ENCODE results near the gene MIPEP. TPM values are rescaled to one million over a fixed set of nuclear protein-coding genes. Genes with fewer than 3 reads are reported as not detected.
A peak's percentile ranks its signal among the peaks of the same experiment; 100 is the strongest.

MIPEP gene
- total and polyA plus RNA-seq, 2 experiments from 2014 or later: 12.6 to 19.6 TPM

DNA sequence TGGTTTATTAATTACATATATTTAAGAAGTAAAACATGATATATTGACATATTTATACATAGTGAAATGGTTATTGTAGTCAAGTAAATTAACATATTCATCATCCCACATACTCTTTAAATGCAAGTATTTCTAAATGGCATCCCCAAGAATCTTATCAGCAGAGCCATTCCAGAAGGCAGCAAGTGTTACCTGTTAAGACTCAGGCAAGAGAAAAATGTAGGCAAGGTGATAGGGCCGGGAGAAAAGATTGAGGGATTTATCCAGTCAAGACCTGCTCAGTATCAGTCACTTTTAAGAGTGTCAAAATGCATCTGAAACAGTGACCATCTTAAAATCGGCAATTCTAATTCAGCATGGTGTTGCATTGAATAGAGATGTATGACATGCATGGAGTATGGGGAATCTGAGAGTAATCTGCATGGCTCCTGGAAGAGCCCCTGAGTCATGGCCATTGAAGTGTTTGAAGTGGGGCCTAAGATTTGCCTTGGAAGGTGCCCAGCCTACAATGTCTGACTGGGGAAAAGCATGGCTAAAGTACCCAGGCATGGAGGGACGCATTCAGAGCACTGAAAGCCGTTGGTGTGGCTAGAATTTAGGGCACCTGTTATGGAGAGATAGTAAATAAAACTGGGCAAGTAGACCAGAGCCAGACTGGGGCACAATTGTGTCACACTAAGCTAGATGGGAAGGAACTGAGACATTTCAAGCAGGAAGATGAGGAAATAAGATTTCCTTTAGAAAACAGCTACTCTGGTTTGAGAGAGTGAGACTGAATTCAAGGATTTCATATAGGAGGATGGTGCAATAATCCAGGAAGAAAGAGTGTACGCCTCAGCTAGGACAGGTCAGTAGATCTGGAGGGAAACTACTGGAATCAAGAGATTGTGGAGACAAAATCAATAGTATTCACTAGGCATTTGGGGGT, 33.1 kb upstream of the MIPEP start:
- 92 to 95% methylated on average over 5 of the region's 5 CpGs for WGBS, 2 experiments (ENCODE audit: low coverage in 1 of 2, low lambda C conversion rate in 2 of 2, missing lambda C conversion rate in 2 of 2)
- no peak overlapping the region for H3K27ac ChIP-seq
- H4K20me1 ChIP-seq (ENCODE audit: insufficient read depth): no peaks in the 10 kb centered on the region
- H3K4me3 ChIP-seq: no peak overlapping the region
- TF ChIP-seq EZH2phosphoT487 (IDR thresholded peaks at IDR 0.05; ENCODE audit: insufficient read depth, low read depth) (no peak), EZH2 (IDR thresholded peaks at IDR 0.05; ENCODE audit: insufficient read depth, poor library complexity, severe bottlenecking) (no peak)
- H3K9me2 ChIP-seq (ENCODE audit: insufficient read depth): no peaks in the 10 kb centered on the region
- H3F3A ChIP-seq (ENCODE audit: insufficient read depth): no peaks in the 10 kb centered on the region; the same call in 1 of the 2 replicates
- no peak overlapping the region for H3K9ac ChIP-seq
- no peaks in the 10 kb centered on the region for H3K9me3 ChIP-seq (ENCODE audit: low read depth)
- H2AFZ ChIP-seq: no peak overlapping the region
- peaks cover 8% of the 10 kb centered on the region; the same call in 1 of the 2 replicates for H3K4me1 ChIP-seq (ENCODE audit: insufficient read depth)
- H3K27me3 ChIP-seq (replicated peaks; ENCODE audit: insufficient read depth): no peaks in the 10 kb centered on the region
- H3K4me2 ChIP-seq (ENCODE audit: unreplicated experiment): no peak overlapping the region
- no peaks in the 10 kb centered on the region for H3K79me2 ChIP-seq (ENCODE audit: insufficient read depth)
- no peaks in the 10 kb centered on the region for H3K36me3 ChIP-seq (ENCODE audit: low read depth)
- DNase-seq: peak; percentile 21
- in situ Hi-C loops (cut with MboI): no loop called here

DNA sequence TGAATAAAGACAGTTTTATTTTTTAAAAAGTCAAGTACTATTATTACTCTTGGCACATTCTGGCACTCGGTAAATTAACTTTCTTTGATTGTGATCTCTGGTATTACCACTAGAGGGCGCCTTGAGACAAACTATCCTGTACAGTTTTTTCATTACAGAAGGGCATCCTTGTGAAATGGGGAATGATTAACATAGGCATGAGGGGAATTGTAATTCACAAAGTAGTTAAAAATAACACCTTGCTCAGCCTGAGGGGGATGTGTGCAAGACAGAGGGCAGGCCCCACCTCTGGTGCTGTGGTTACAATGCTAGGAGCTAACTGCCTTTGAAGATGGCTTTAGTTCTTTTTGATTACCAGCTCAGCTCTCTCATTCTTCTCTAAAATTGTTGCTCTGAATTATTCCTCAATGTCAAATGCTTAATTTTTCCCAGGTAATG, 32.3 kb upstream of the MIPEP start:
- no peaks in the 10 kb centered on the region for H3K79me2 ChIP-seq (ENCODE audit: insufficient read depth)
- peaks cover 8% of the 10 kb centered on the region; the same call in 1 of the 2 replicates for H3K4me1 ChIP-seq (ENCODE audit: insufficient read depth)
- H3K9me3 ChIP-seq (ENCODE audit: low read depth): no peaks in the 10 kb centered on the region
- H3K36me3 ChIP-seq (ENCODE audit: low read depth): no peaks in the 10 kb centered on the region
- no peak overlapping the region for H3K27ac ChIP-seq
- peak; percentile 77 for DNase-seq
- H4K20me1 ChIP-seq (ENCODE audit: insufficient read depth): no peaks in the 10 kb centered on the region
- H3F3A ChIP-seq (ENCODE audit: insufficient read depth): no peaks in the 10 kb centered on the region; the same call in 1 of the 2 replicates
- TF ChIP-seq EZH2 (IDR thresholded peaks at IDR 0.05; ENCODE audit: insufficient read depth, poor library complexity, severe bottlenecking): no peak
- TF ChIP-seq EZH2phosphoT487 (IDR thresholded peaks at IDR 0.05; ENCODE audit: insufficient read depth, low read depth): no peak
- 0 to 3% methylated on average over 2 of the region's 2 CpGs for WGBS, 2 experiments (ENCODE audit: low coverage in 1 of 2, low lambda C conversion rate in 2 of 2, missing lambda C conversion rate in 2 of 2)
- in situ Hi-C loops (cut with MboI): no loop called here
- H3K4me3 ChIP-seq: no peak overlapping the region
- no peak overlapping the region for H3K9ac ChIP-seq
- no peak overlapping the region for H3K4me2 ChIP-seq (ENCODE audit: unreplicated experiment)
- no peaks in the 10 kb centered on the region for H3K9me2 ChIP-seq (ENCODE audit: insufficient read depth)
- no peak overlapping the region for H2AFZ ChIP-seq
- no peaks in the 10 kb centered on the region for H3K27me3 ChIP-seq (replicated peaks; ENCODE audit: insufficient read depth)

DNA sequence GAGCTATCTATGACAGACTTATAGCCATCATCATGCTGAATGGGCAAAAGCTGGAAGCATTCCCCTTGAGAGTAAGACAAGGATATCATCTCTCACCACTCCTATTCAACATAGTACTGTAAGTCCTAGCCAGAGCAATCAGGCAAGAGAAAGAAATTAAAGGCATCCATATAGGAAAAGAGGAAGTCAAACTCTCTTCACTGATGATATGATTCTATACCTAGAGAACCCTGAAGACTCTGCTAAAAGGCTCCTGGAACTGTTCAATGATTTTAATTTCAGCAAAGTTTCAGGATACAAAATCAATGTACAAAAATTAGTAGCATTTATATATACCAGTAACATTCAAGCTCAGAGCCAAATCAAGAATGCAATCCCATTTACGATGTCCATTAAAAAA, 29.8 kb upstream of the MIPEP start:
- H4K20me1 ChIP-seq (ENCODE audit: insufficient read depth): no peaks in the 10 kb centered on the region
- no peak overlapping the region for H3K9ac ChIP-seq
- no peak for TF ChIP-seq EZH2phosphoT487 (IDR thresholded peaks at IDR 0.05; ENCODE audit: insufficient read depth, low read depth)
- TF ChIP-seq EZH2 (IDR thresholded peaks at IDR 0.05; ENCODE audit: insufficient read depth, poor library complexity, severe bottlenecking): no peak
- H3K4me2 ChIP-seq (ENCODE audit: unreplicated experiment): no peak overlapping the region
- no peak overlapping the region for H3K27ac ChIP-seq
- peaks cover 8% of the 10 kb centered on the region; the same call in 1 of the 2 replicates for H3K4me1 ChIP-seq (ENCODE audit: insufficient read depth)
- H2AFZ ChIP-seq: no peak overlapping the region
- no peaks in the 10 kb centered on the region for H3K36me3 ChIP-seq (ENCODE audit: low read depth)
- H3K9me2 ChIP-seq (ENCODE audit: insufficient read depth): no peaks in the 10 kb centered on the region
- no peaks in the 10 kb centered on the region; the same call in 1 of the 2 replicates for H3F3A ChIP-seq (ENCODE audit: insufficient read depth)
- no peaks in the 10 kb centered on the region for H3K79me2 ChIP-seq (ENCODE audit: insufficient read depth)
- DNase-seq: no peak
- H3K9me3 ChIP-seq (ENCODE audit: low read depth): no peaks in the 10 kb centered on the region
- 100% methylated on average over 1 of the region's 1 CpG for WGBS, 2 experiments (ENCODE audit: low coverage in 1 of 2, low lambda C conversion rate in 2 of 2, missing lambda C conversion rate in 2 of 2)
- in situ Hi-C loops (cut with MboI): loop anchor here (10.0 kb wide), 1 partner anchor 316 kb away; no protein-coding TSS in a partner anchor
- no peak overlapping the region for H3K4me3 ChIP-seq
- H3K27me3 ChIP-seq (replicated peaks; ENCODE audit: insufficient read depth): no peaks in the 10 kb centered on the region

DNA sequence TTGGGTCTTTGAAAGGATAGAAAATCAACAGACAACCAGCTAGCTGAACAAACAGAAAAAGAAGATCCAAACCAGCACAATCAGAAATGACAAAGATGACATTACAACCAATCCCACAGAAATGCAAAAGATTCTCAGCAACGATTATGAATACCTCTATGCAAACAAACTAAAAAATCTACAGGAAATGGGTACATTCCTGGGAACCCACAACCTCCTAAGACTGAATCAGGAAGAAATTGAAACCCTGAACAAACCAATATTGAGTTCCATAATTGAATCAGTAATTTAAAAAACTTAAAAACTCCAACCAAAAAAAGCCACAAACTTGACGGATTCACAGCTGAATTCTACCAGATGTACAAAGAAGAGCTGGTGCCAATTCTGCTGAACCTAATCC, 29.0 kb upstream of the MIPEP start:
- H3K79me2 ChIP-seq (ENCODE audit: insufficient read depth): no peaks in the 10 kb centered on the region
- H3K27me3 ChIP-seq (replicated peaks; ENCODE audit: insufficient read depth): no peaks in the 10 kb centered on the region
- DNase-seq: no peak
- H3K9ac ChIP-seq: no peak overlapping the region
- H3K4me2 ChIP-seq (ENCODE audit: unreplicated experiment): no peak overlapping the region
- peaks cover 8% of the 10 kb centered on the region; the same call in 1 of the 2 replicates for H3K4me1 ChIP-seq (ENCODE audit: insufficient read depth)
- no peaks in the 10 kb centered on the region for H4K20me1 ChIP-seq (ENCODE audit: insufficient read depth)
- no peak overlapping the region for H3K27ac ChIP-seq
- in situ Hi-C loops (cut with MboI): loop anchor here (10.0 kb wide), 1 partner anchor 317 kb away; no protein-coding TSS in a partner anchor
- H3K9me2 ChIP-seq (ENCODE audit: insufficient read depth): no peaks in the 10 kb centered on the region
- H3K36me3 ChIP-seq (ENCODE audit: low read depth): no peaks in the 10 kb centered on the region
- no peak overlapping the region for H3K4me3 ChIP-seq
- 38 to 41% methylated on average over 2 of the region's 2 CpGs for WGBS, 2 experiments (ENCODE audit: low coverage in 1 of 2, low lambda C conversion rate in 2 of 2, missing lambda C conversion rate in 2 of 2)
- no peaks in the 10 kb centered on the region for H3K9me3 ChIP-seq (ENCODE audit: low read depth)
- no peak for TF ChIP-seq EZH2phosphoT487 (IDR thresholded peaks at IDR 0.05; ENCODE audit: insufficient read depth, low read depth)
- no peak for TF ChIP-seq EZH2 (IDR thresholded peaks at IDR 0.05; ENCODE audit: insufficient read depth, poor library complexity, severe bottlenecking)
- H2AFZ ChIP-seq: 0 out of 2 replicates have a peak overlapping the region, but pooled peaks have one; percentile 29
- H3F3A ChIP-seq (ENCODE audit: insufficient read depth): no peaks in the 10 kb centered on the region; the same call in 1 of the 2 replicates

All from GM23248 (cell line).